ENCODE measurements around the gene CA11. TPM values are rescaled to one million over a fixed set of nuclear protein-coding genes. Genes with fewer than 3 reads are reported as not detected.
A peak's percentile ranks its signal among the peaks of the same experiment; 100 is the strongest.

CA11 gene
- total and polyA plus RNA-seq, 9 of the 15 experiments (the other 6 are each of a cell fraction or from before 2014, with no cell fraction given): 2.9 to 19.9 (median 8.3) TPM

- Histone ChIP-seq H3K79me2 (ENCODE audit: control insufficient read depth, insufficient read depth, low read length) (no peaks in the 10 kb centered on the region), H3K9me1 (ENCODE audit: control insufficient read depth, insufficient read depth, low read length) (no peaks in the 10 kb centered on the region), H4K20me1 (replicated peaks; ENCODE audit: control insufficient read depth, insufficient read depth, low read length) (no peaks in the 10 kb centered on the region), H3K27ac (ENCODE audit: extremely low read depth, low read depth, low read length) (no peak overlapping the region), H3K4me2 (ENCODE audit: insufficient read depth, low read length) (peak overlapping the region; percentile 7; the same call in 1 of the 2 replicates), H3K4me3 (no peak overlapping the region), H3K9me3 (replicated peaks; ENCODE audit: control insufficient read depth, insufficient read depth, low read depth, low read length) (no peaks in the 10 kb centered on the region), H3K27me3 (ENCODE audit: control insufficient read depth in 2 of 2, insufficient read depth in 2 of 2, low read length in 2 of 2) (no peaks in the 10 kb centered on the region), H3K9ac (ENCODE audit: insufficient read depth in 1 of 2, low read depth in 2 of 2, low read length in 2 of 2) (peak overlapping the region in 1 of 2 experiments; percentile 6; a peak in 1 of 4 replicates), H2AFZ (ENCODE audit: low read depth, low read length) (no peak overlapping the region), H3K36me3 (ENCODE audit: control insufficient read depth, insufficient read depth, low read length) (no peaks in the 10 kb centered on the region), H3K4me1 (replicated peaks in 1 of 2; ENCODE audit: control insufficient read depth in 2 of 2, insufficient read depth in 2 of 2, low read length in 2 of 2) (peaks cover 23 to 65% of the 10 kb centered on the region in 2 experiments)
- 0% methylated on average over 4 of the region's 4 CpGs for WGBS (ENCODE audit: insufficient coverage, low coverage, missing lambda C conversion rate)
- POLR2A ChIA-PET: interaction anchor here (0.6 to 1.2 kb wide), 3 partner anchors 12 to 662 kb away, joined by 3 read pairs; no protein-coding TSS in a partner anchor
- in situ Hi-C loops (cut with MboI) (no loop called here), intact Hi-C loops (cut with micrococcal nuclease) (no loop called here)
- CTCF ChIA-PET (ENCODE audit: low intra/inter-chr PET ratio): no interaction called here
- no TSS peak for BruUV-seq (replicated peaks)
- peak; percentile 79 for ATAC-seq
- FAIRE-seq: peak; percentile 87
- peak; percentile 79 to 82 (median 80) for DNase-seq (ENCODE audit: extremely low read depth in 1 of 4, low spot score in 3 of 4)
- no peak for TF ChIP-seq ETS2 (tag; IDR thresholded peaks at IDR 0.05; ENCODE audit: borderline replicate concordance, poor library complexity, severe bottlenecking)
- no peak for TF ChIP-seq MIER1 (IDR thresholded peaks at IDR 0.05; ENCODE audit: low read depth)
- TF ChIP-seq PHF8 (IDR thresholded peaks at IDR 0.05; ENCODE audit: borderline replicate concordance, low read length): no peak
- TF ChIP-seq HMGXB4 (CRISPR knock-in tag; IDR thresholded peaks at IDR 0.05): no peak
- peak; percentile 81 for TF ChIP-seq CTBP1 (IDR thresholded peaks at IDR 0.05; ENCODE audit: borderline replicate concordance)
- TF ChIP-seq HDAC3 (IDR thresholded peaks at IDR 0.05; ENCODE audit: borderline replicate concordance, partially characterized antibody): no peak
- peak; percentile 69; the same call in 1 of the 2 replicates for TF ChIP-seq KLF13 (tag; IDR thresholded peaks at IDR 0.05; ENCODE audit: borderline replicate concordance, low read depth)
- peak; percentile 57; the same call in 1 of the 2 replicates for TF ChIP-seq CXXC5 (CRISPR knock-in tag; IDR thresholded peaks at IDR 0.05)
- peak; percentile 31; the same call in 1 of the 2 replicates for TF ChIP-seq HMBOX1 (IDR thresholded peaks at IDR 0.05)
- TF ChIP-seq ELK3 (CRISPR knock-in tag; IDR thresholded peaks at IDR 0.05): no peak
- TF ChIP-seq TAF1 (IDR thresholded peaks at IDR 0.05; ENCODE audit: control insufficient read depth, extremely low read depth, insufficient read depth, low read length, severe bottlenecking): no peak
Observed at GRCh38 chr19:48678201-48678600, 32.2 kb upstream of the CA11 start.

Data from K562 (cell line).